OCI-LY3 (cell line): ENCODE results near the gene PRDM2.

Experiments used
- CTCF ChIP-seq: fragments of 200-600, 300-600 bp; sonication (generic); IDR thresholded peaks from 2 replicates; pipeline ENCODE4 v1.5.1; 2014; ENCODE audit warnings: antibody characterized with exemption, low read length, low read depth
- EZH2phosphoT487 ChIP-seq: fragments of 200-600 bp; shearing (Covaris generic); IDR thresholded peaks from 2 replicates; pipeline ENCODE4 v1.6.1; 2018; ENCODE audit warnings: antibody characterized with exemption, mixed run types, low read depth

DNA sequence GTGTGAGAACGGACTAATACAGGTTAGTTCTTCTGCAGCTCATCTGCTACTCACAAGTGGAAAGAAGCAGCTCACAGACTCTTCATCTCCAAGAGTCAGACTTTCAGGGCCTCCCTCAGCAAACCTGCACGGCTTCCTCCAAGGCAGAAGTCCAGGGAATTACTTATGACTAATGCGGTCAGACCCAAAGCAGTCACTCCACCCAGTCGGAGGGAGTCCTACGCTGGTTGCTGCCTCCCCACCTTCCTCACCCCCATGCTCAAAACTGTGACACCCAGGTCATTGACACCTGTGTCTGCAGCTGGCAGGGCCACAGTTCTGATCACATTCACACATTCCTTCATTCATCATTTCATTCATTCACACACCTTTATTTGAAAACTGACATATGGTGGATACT is 38.4 kb upstream of the PRDM2 start:
- TF ChIP-seq CTCF (no peak), EZH2phosphoT487 (no peak)
